ENCODE data around the gene TMEM229B.

TMEM229B gene

GRCh38 chr14:67515386-67516079, 27.0 kb upstream of the TMEM229B start:
- no peak for DNase-seq (ENCODE audit: low read depth in 2 of 2)

GRCh38 chr14:67514650-67515385, 26.3 kb upstream of the TMEM229B start:
- DNase-seq (ENCODE audit: low read depth in 2 of 2) = no peak

GRCh38 chr14:67514203-67514607, 25.7 kb upstream of the TMEM229B start:
- no peak for DNase-seq (ENCODE audit: low read depth in 2 of 2)

GRCh38 chr14:67513631-67514108, 25.1 kb upstream of the TMEM229B start:
- no peak for DNase-seq (ENCODE audit: low read depth in 2 of 2)

GRCh38 chr14:67512463-67513310, 24.2 kb upstream of the TMEM229B start:
- DNase-seq (ENCODE audit: low read depth in 2 of 2) = no peak

- no peak for DNase-seq (ENCODE audit: low read depth in 2 of 2)
Observed at GRCh38 chr14:67510836-67511235, 22.3 kb upstream of the TMEM229B start.

GRCh38 chr14:67510121-67510520, 21.6 kb upstream of the TMEM229B start:
- DNase-seq (ENCODE audit: low read depth in 2 of 2) = no peak

GRCh38 chr14:67508956-67509355, 20.4 kb upstream of the TMEM229B start:
- DNase-seq (ENCODE audit: low read depth in 2 of 2) = no peak

GRCh38 chr14:67505254-67505653, 16.7 kb upstream of the TMEM229B start:
- DNase-seq (ENCODE audit: low read depth in 2 of 2) = no peak

- no peak for DNase-seq (ENCODE audit: low read depth in 2 of 2)
Observed at GRCh38 chr14:67503331-67503730, 14.8 kb upstream of the TMEM229B start.

- DNase-seq (ENCODE audit: low read depth in 2 of 2) = no peak
Observed at GRCh38 chr14:67502867-67503266, 14.3 kb upstream of the TMEM229B start.

GRCh38 chr14:67501670-67502069, 13.1 kb upstream of the TMEM229B start:
- no peak for DNase-seq (ENCODE audit: low read depth in 2 of 2)

- no peak for DNase-seq (ENCODE audit: low read depth in 2 of 2)
Observed at GRCh38 chr14:67500981-67501380, 12.5 kb upstream of the TMEM229B start.

GRCh38 chr14:67497716-67498115, 9.2 kb upstream of the TMEM229B start:
- no peak for DNase-seq (ENCODE audit: low read depth in 2 of 2)

GRCh38 chr14:67497216-67497615, 8.7 kb upstream of the TMEM229B start:
- DNase-seq (ENCODE audit: low read depth in 2 of 2) = no peak

GRCh38 chr14:67495827-67496226, 7.3 kb upstream of the TMEM229B start:
- DNase-seq (ENCODE audit: low read depth in 2 of 2) = no peak

- no peak for DNase-seq (ENCODE audit: low read depth in 2 of 2)
Observed at GRCh38 chr14:67493092-67493717, 4.7 kb upstream of the TMEM229B start.

- no peak for DNase-seq (ENCODE audit: low read depth in 2 of 2)
Observed at GRCh38 chr14:67492538-67492937, 4.0 kb upstream of the TMEM229B start.

GRCh38 chr14:67491741-67492507, 3.4 kb upstream of the TMEM229B start:
- no peak for DNase-seq (ENCODE audit: low read depth in 2 of 2)

- no peak for DNase-seq (ENCODE audit: low read depth in 2 of 2)
Observed at GRCh38 chr14:67491285-67491684, 2.8 kb upstream of the TMEM229B start.

- DNase-seq (ENCODE audit: low read depth in 2 of 2) = no peak
Observed at GRCh38 chr14:67490196-67490595, 1.7 kb upstream of the TMEM229B start.
